ENCODE results near the gene RUNX1. TPM values are rescaled to one million over a fixed set of nuclear protein-coding genes. Genes with fewer than 3 reads are reported as not detected.

The RUNX1 gene
- total RNA-seq, 2 donors from 2014 or later, result 21.3 to 23.0 TPM

DNA sequence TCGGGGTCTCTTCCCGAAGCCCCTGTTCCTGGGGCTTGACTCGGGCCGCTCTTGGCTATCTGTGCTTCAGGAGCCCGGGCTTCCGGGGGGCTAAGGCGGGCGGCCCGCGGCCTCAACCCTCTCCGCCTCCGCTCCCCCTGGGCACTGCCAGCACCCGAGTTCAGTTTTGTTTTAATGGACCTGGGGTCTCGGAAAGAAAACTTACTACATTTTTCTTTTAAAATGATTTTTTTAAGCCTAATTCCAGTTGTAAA lies 158.7 kb downstream of the RUNX1 start:
- Histone ChIP-seq H3K9ac (ENCODE audit: low read depth in 2 of 2, low read length in 2 of 2) (peak overlapping the region; percentile 15 to 70), H3K36me3 (no peaks in the 10 kb centered on the region), H3K4me3 (peak overlapping the region; percentile 62), H3K4me1 (peaks cover 9% of the 10 kb centered on the region), H3K9me3 (no peaks in the 10 kb centered on the region), H3K27ac (peak overlapping the region; percentile 98), H3K27me3 (peaks cover 19% of the 10 kb centered on the region)
- TF ChIP-seq, protein P1, sequence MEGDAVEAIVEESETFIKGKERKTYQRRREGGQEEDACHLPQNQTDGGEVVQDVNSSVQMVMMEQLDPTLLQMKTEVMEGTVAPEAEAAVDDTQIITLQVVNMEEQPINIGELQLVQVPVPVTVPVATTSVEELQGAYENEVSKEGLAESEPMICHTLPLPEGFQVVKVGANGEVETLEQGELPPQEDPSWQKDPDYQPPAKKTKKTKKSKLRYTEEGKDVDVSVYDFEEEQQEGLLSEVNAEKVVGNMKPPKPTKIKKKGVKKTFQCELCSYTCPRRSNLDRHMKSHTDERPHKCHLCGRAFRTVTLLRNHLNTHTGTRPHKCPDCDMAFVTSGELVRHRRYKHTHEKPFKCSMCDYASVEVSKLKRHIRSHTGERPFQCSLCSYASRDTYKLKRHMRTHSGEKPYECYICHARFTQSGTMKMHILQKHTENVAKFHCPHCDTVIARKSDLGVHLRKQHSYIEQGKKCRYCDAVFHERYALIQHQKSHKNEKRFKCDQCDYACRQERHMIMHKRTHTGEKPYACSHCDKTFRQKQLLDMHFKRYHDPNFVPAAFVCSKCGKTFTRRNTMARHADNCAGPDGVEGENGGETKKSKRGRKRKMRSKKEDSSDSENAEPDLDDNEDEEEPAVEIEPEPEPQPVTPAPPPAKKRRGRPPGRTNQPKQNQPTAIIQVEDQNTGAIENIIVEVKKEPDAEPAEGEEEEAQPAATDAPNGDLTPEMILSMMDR (IDR thresholded peaks at IDR 0.05), result no peak
- intact Hi-C loops (cut with DNase I), result loop anchor here (2.0 to 10.0 kb wide), 3 partner anchors 134 to 510 kb away; no protein-coding TSS in a partner anchor
- no peak for DNase-seq

DNA sequence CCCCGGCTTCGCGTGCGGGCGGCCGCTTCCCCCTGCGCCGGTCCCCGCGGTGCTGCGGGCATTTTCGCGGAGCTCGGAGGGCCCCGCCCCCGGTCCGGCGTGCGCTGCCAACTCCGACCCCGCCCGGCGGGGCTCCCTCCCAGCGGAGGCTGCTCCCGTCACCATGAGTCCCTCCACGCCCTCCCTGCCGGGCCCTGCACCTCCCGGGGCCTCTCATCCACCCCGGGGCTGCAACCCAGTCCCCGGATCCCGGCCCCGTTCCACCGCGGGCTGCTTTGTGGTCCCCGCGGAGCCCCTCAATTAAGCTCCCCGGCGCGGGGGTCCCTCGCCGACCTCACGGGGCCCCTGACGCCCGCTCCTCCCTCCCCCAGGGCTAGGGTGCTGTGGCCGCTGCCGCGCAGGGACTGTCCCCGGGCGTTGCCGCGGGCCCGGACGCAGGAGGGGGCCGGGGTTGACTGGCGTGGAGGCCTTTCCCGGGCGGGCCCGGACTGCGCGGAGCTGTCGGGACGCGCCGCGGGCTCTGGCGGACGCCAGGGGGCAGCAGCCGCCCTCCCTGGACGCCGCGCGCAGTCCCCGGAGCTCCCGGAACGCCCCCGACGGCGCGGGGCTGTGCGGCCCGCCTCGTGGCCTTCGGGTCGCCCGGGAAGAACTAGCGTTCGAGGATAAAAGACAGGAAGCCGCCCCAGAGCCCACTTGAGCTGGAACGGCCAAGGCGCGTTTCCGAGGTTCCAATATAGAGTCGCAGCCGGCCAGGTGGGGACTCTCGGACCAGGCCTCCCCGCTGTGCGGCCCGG lies 159.2 kb downstream of the RUNX1 start:
- peak; percentile 82 for DNase-seq
- TF ChIP-seq, protein P1 (IDR thresholded peaks at IDR 0.05), result peak; percentile 83

GRCh38 chr21:34889320-34889675 lies 159.8 kb downstream of the RUNX1 start:
- Histone ChIP-seq H3K27ac (peak overlapping the region; percentile 98), H3K36me3 (no peaks in the 10 kb centered on the region), H3K27me3 (peaks cover 19% of the 10 kb centered on the region), H3K9me3 (no peaks in the 10 kb centered on the region), H3K4me3 (peak overlapping the region; percentile 62), H3K4me1 (peaks cover 9% of the 10 kb centered on the region), H3K9ac (ENCODE audit: low read depth in 2 of 2, low read length in 2 of 2) (peak overlapping the region; percentile 89 to 94)
- intact Hi-C loops (cut with DNase I), result loop anchor here (5.0 kb wide), 1 partner anchor 92 kb away; no protein-coding TSS in a partner anchor
- TF ChIP-seq, protein P1 (IDR thresholded peaks at IDR 0.05), result no peak
- DNase-seq, result peak; percentile 47

More for the DNA sequence above, 159.2 kb downstream of the RUNX1 start:
- H3K9me3 ChIP-seq, result no peaks in the 10 kb centered on the region
- H3K27ac ChIP-seq, result peak overlapping the region; percentile 98
- no peaks in the 10 kb centered on the region for H3K36me3 ChIP-seq
- peaks cover 19% of the 10 kb centered on the region for H3K27me3 ChIP-seq
- intact Hi-C loops (cut with DNase I), result loop anchor here (2.0 to 10.0 kb wide), 4 partner anchors 93 to 511 kb away; no protein-coding TSS in a partner anchor
- H3K4me3 ChIP-seq, result peak overlapping the region; percentile 62
- peaks cover 9% of the 10 kb centered on the region for H3K4me1 ChIP-seq
- H3K9ac ChIP-seq (ENCODE audit: low read depth in 2 of 2, low read length in 2 of 2), result peak overlapping the region; percentile 89 to 94

- H3K4me1 ChIP-seq, result peaks cover 9% of the 10 kb centered on the region
- intact Hi-C loops (cut with DNase I), result loop anchor here (5.0 kb wide), 1 partner anchor 91 kb away; no protein-coding TSS in a partner anchor
- peaks cover 19% of the 10 kb centered on the region for H3K27me3 ChIP-seq
Measured at GRCh38 chr21:34888569-34889319, 160.4 kb downstream of the RUNX1 start.

More at GRCh38 chr21:34888569-34889319, 160.4 kb downstream of the RUNX1 start:
- peak overlapping the region; percentile 98 for H3K27ac ChIP-seq
- TF ChIP-seq, protein P1 (IDR thresholded peaks at IDR 0.05), result no peak
- H3K9me3 ChIP-seq, result no peaks in the 10 kb centered on the region
- DNase-seq, result peak; percentile 96
- H3K9ac ChIP-seq (ENCODE audit: low read depth in 2 of 2, low read length in 2 of 2), result peak overlapping the region; percentile 94 to 98
- H3K36me3 ChIP-seq, result no peaks in the 10 kb centered on the region
- H3K4me3 ChIP-seq, result peak overlapping the region; percentile 62
